Fibroblast of the aortic adventitia (primary cell): ENCODE data around the gene SNRNP70. TPM values are rescaled to one million over a fixed set of nuclear protein-coding genes. Genes with fewer than 3 reads are reported as not detected.
A peak's percentile ranks its signal among the peaks of the same experiment; 100 is the strongest.
"Not testable (repeated sequence)": the region's sequence is repeated elsewhere in the genome, so short reads cannot be mapped to it uniquely, and the experiment has no call there.

Experiments
- DNase-seq: peaks from one replicate; pipeline ENCODE4 v3.0.0-alpha.2; 2010; ENCODE audit warnings: low read depth
- H3K4me3 ChIP-seq: 2 replicates; pipeline ENCODE4 v1.5.1; 2011; ENCODE audit warnings: low read depth, mild to moderate bottlenecking, control low read depth, low read length, moderate library complexity
- CTCF ChIP-seq: IDR thresholded peaks from 2 replicates; pipeline ENCODE4 v1.5.1; 2011; ENCODE audit warnings: mild to moderate bottlenecking, low read length, control low read depth, inconsistent platforms; ENCODE audit not compliant: insufficient read depth
- total RNA-seq: library from RNA; depleted of rRNA; stranded (reverse); fragments of >200 nt; gene quantifications from 2 replicates; pipeline ENCODE4 v1.2.3, GENCODE V29; 2012; ENCODE audit warnings: low replicate concordance

The SNRNP70 gene
- total RNA-seq, 1 donor = 111 TPM

- TF ChIP-seq CTCF = no peak
- H3K4me3 ChIP-seq = no peak overlapping the region
- peak; percentile 50 for DNase-seq
Measured at GRCh38 chr19:49136771-49137171, 51.5 kb downstream of the SNRNP70 start.

DNA sequence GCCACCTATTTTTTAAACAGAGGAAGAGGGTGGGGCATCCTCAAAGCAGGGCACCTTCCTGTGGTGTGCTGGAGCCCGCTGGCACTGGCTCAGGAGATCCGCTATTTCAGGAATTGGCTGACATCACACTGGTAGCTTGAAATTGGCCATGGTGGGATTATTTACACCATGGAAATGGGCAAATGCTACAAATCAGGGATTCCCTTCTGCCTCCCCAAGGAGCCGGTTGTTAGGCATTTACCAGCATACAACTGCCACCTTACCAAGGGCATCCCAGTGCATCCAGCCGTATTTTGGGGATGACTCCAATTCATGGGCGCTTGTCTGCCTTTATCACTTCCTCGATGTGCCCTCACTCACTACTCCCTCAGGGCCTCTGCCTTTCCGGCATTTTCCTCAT lies 55.7 kb downstream of the SNRNP70 start:
- H3K4me3 ChIP-seq = no peak overlapping the region
- TF ChIP-seq CTCF = no peak
- DNase-seq = no peak

DNA sequence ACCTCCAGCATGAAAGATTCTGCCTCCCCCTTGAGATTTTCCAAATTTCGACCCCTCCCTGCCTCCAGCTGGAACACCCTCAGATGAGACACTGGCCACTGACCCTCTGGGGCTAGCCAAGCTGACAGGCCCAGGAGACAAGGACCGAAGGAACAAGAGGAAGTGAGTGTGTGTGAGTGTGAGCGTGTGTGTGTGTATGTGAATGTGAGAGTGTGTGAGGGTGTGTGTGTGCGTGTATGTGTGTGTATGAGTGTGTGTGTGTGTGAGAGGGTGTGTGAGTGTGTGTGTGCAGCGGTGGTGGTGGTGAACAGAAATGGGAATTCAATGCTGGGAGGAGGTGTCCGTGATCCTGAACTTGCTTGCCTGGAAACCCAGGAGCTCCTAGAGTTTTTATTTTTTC lies 56.1 kb downstream of the SNRNP70 start:
- no peak for DNase-seq
- no peak overlapping the region for H3K4me3 ChIP-seq
- no peak for TF ChIP-seq CTCF

- peak; percentile 87 for DNase-seq
- H3K4me3 ChIP-seq = peak overlapping the region; percentile 93
- no peak for TF ChIP-seq CTCF
Measured at GRCh38 chr19:49142866-49143335, 57.6 kb downstream of the SNRNP70 start.

DNA sequence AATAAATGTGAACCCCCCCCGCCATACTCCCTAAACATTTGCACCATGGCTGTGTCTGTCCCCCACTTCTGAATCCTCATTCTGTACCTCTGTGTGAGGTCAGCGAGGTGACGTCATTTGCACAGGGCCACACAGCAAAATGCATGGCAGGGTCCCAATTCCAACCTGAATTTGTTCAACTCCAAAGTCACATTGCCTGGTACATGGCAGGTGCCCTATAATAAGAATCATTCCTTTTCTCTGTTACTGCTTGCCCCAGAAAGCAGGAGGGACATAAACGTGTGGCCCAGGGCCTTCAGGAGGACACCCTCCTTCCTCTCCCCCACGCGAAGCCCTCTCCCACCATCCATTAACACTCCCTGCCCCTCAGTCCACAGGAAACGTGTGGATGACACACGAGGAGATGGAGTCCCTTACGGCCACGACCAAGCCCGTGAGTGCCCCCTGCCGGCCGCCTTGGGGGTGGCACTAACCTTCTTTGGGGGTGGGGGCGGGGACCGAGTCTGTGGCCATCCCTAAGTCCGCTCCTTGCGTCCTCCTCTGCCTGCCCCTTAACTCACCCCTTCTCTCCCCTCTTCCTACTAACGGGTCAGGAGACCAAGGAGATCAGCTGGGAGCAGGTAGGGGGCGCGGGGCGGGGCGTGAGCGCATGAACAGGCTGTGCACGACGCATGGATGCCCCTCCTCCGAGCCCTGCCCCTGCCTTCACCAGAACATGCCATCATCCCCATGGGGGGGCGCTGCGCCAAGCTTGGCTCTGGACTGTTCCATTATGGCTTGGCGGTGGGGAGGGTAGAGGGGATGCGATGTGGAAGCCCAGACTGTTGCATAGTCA lies 60.5 kb downstream of the SNRNP70 start:
- DNase-seq = peak; percentile 81
- peak; percentile 94 for TF ChIP-seq CTCF
- H3K4me3 ChIP-seq = peak overlapping the region; percentile 52

DNA sequence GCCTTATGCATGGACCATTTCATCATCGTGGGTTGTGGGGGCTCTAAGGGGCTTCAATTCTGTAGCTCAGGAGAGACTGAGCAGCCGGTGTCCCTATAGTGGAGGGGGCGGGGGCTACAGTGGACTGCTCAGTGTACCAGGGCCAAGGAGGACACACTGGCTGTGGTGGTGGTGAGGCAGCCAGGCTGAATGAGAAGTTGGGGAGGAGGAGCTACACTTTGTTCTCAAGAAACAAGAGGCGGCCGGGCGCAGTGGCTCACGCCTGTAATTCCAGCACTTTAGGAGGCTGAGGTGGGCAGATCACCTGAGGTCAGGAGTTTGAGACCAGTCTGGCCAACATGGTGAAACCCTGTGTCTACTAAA lies 61.1 kb downstream of the SNRNP70 start:
- DNase-seq = not testable (repeated sequence)
- H3K4me3 ChIP-seq = peak overlapping the region; percentile 52

- TF ChIP-seq CTCF = no peak
- DNase-seq = no peak
- no peak overlapping the region for H3K4me3 ChIP-seq
Measured at GRCh38 chr19:49148044-49148682, 62.9 kb downstream of the SNRNP70 start.
